Gastrocnemius medialis (tissue), 4 donors: ENCODE data around the gene ZC3H7A.

Experiments
- POLR2A ChIP-seq, 2 donors: fragments of 450-650 bp; IDR thresholded peaks; one replicate each; pipeline ENCODE4 v1.6.1; 2017; ENCODE audit warnings: antibody characterized with exemption in 2 of 2, mild to moderate bottlenecking in 2 of 2, moderate library complexity in 2 of 2
- TF ChIP-seq, protein P1 (sequence below), 5 experiments: fragments of 450-650 bp in 3 of 5; fragments of 200-600 bp in 2 of 5; sonication (generic) in 2 of 5; IDR thresholded peaks in 4 of 5; conservative IDR thresholded peaks in 1 of 5; 1 replicate in 4 of 5; 2 replicates in 1 of 5; pipeline ENCODE4 v1.5.1; 2016 to 2019; ENCODE audit warnings: antibody characterized with exemption in 5 of 5, mild to moderate bottlenecking in 3 of 5, moderate library complexity in 3 of 5

DNA sequence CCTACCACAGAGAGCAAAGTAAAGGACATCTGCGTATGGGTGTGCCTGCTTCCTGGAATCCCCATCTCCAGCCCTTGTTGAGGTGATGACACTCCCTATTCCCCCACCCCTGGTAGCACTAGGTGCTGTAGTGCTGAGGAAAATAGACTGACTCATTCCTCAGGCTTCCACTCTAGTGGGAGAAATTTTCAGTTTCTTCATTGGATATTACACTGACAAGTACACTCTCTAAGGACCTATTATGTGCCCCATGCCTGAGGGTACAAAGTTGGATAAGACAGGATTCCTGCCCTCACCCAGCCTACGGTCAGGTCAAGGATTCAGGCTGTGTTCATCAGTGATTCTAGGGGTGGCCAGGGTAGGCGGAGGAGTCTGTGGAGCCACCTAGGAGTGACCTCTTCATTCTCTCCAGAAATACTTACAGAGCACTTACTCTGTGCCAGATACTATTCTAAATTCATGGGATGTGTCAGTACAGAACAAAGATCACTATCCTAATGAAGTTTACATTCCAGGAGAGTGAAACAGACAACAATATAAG lies 4.5 kb upstream of the ZC3H7A start:
- TF ChIP-seq POLR2A (IDR thresholded peaks at IDR 0.05): no peak
- TF ChIP-seq, protein P1, sequence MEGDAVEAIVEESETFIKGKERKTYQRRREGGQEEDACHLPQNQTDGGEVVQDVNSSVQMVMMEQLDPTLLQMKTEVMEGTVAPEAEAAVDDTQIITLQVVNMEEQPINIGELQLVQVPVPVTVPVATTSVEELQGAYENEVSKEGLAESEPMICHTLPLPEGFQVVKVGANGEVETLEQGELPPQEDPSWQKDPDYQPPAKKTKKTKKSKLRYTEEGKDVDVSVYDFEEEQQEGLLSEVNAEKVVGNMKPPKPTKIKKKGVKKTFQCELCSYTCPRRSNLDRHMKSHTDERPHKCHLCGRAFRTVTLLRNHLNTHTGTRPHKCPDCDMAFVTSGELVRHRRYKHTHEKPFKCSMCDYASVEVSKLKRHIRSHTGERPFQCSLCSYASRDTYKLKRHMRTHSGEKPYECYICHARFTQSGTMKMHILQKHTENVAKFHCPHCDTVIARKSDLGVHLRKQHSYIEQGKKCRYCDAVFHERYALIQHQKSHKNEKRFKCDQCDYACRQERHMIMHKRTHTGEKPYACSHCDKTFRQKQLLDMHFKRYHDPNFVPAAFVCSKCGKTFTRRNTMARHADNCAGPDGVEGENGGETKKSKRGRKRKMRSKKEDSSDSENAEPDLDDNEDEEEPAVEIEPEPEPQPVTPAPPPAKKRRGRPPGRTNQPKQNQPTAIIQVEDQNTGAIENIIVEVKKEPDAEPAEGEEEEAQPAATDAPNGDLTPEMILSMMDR (IDR thresholded peaks at IDR 0.05 in 4 of 5, conservative IDR thresholded peaks at IDR 0.05 in 1 of 5): no peak
